ENCODE data around the gene LHX8. TPM values are rescaled to one million over a fixed set of nuclear protein-coding genes. Genes with fewer than 3 reads are reported as not detected.
A peak's percentile ranks its signal among the peaks of the same experiment; 100 is the strongest.

LHX8 gene
- total RNA-seq, 1 donor from 2014 or later, result 1.2 TPM

DNA sequence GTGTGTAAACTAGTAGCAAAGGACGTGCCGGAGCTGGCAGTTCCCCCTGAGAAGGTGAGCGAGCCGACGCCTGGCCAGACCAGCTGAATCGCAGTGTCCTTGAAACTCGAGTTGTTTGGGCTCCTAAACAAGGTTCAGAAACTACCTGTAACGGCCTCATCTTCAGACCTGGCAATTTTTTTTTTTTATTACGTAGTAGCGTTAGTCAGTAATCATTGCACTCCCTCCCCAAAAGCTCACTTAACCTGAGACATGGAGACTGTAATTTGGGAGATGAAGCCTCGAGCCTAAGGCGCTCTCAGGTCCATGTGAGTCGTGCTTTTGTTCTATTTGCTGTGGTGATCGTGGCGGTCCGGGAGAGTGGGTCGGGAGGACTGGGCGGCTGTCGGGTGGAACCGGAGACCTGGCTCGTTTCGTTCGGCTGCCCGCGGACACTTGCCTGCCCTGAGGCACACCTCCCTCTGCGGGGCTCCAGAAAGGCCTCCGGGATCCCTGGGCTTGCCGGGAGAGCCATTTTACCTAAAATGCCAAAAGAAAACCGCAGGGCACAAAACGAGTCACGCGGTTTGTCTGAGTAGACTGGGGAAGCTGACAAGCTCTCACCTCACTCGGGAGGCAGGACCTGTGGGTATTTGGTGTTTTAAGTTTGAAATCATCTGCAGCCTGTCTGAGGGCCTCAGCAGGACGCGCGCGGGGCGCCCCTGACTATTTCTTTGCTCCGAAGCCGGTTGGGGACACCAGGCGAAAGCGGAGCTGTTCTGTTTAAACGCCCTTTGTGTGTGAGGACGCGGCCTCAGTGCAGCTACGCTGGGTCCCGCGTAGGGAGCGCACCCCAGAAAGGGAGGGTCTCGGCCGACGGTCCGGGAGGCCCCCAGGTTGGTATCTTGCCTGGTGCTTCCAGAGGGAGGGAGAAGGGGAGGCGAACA, 722 bp downstream of the LHX8 start:
- peak overlapping the region; percentile 81 for H3K27ac Mint-ChIP-seq
- H3K36me3 Mint-ChIP-seq, result no peaks in the 10 kb centered on the region
- TF ChIP-seq, protein P1, sequence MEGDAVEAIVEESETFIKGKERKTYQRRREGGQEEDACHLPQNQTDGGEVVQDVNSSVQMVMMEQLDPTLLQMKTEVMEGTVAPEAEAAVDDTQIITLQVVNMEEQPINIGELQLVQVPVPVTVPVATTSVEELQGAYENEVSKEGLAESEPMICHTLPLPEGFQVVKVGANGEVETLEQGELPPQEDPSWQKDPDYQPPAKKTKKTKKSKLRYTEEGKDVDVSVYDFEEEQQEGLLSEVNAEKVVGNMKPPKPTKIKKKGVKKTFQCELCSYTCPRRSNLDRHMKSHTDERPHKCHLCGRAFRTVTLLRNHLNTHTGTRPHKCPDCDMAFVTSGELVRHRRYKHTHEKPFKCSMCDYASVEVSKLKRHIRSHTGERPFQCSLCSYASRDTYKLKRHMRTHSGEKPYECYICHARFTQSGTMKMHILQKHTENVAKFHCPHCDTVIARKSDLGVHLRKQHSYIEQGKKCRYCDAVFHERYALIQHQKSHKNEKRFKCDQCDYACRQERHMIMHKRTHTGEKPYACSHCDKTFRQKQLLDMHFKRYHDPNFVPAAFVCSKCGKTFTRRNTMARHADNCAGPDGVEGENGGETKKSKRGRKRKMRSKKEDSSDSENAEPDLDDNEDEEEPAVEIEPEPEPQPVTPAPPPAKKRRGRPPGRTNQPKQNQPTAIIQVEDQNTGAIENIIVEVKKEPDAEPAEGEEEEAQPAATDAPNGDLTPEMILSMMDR (conservative IDR thresholded peaks at IDR 0.05), result no peak
- peaks cover 34% of the 10 kb centered on the region for H3K4me1 Mint-ChIP-seq (ENCODE audit: unreplicated experiment)
- H3K9me3 Mint-ChIP-seq, result no peaks in the 10 kb centered on the region
- no peak for DNase-seq (ENCODE audit: extremely low spot score, unreplicated experiment)
- H3K4me3 Mint-ChIP-seq, result peak overlapping the region; percentile 85
- H3K27me3 Mint-ChIP-seq, result peaks cover 97% of the 10 kb centered on the region

DNA sequence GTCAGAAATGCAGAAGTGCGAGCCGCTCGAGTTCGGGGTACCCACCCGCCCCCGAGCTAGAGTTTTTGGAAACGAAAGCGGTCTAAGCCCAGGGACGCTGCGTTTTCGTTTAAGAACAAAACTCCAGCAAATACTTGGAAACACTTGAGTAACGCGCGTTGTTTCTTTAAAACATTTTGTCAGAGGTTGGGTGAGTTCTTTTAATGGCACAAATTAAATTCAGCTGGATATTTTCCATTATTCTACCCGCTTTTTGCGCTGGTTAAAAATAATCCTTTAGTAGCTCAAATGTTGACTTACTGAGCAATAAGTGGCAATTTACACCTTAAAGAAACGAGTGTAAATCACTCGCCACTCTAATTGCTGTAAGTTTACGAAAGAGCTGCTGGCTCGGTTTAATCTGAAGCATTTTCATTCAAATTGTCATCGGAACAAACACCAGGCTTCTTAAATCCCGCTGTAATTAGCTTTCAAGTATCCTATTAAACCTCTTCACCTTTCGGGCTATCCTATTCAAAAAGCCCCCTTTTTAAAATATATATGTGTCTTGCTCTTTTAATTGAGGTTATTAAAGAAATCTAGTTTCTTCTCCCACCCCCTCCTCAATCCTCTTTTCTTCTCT, 1.5 kb downstream of the LHX8 start:
- H3K27me3 Mint-ChIP-seq, result peaks cover 96% of the 10 kb centered on the region
- no peaks in the 10 kb centered on the region for H3K9me3 Mint-ChIP-seq
- H3K36me3 Mint-ChIP-seq, result no peaks in the 10 kb centered on the region
- H3K4me3 Mint-ChIP-seq, result peak overlapping the region; percentile 85
- TF ChIP-seq, protein P1 (conservative IDR thresholded peaks at IDR 0.05), result no peak
- peak overlapping the region; percentile 24 for H3K27ac Mint-ChIP-seq
- DNase-seq (ENCODE audit: extremely low spot score, unreplicated experiment), result no peak
- H3K4me1 Mint-ChIP-seq (ENCODE audit: unreplicated experiment), result peaks cover 34% of the 10 kb centered on the region

- DNase-seq (ENCODE audit: extremely low spot score, unreplicated experiment), result no peak
- H3K4me1 Mint-ChIP-seq (ENCODE audit: unreplicated experiment), result peaks cover 31% of the 10 kb centered on the region
- TF ChIP-seq, protein P1 (conservative IDR thresholded peaks at IDR 0.05), result peak; percentile 46
- peak overlapping the region; percentile 85 for H3K4me3 Mint-ChIP-seq
- H3K36me3 Mint-ChIP-seq, result no peaks in the 10 kb centered on the region
- H3K27ac Mint-ChIP-seq, result no peak overlapping the region
- H3K9me3 Mint-ChIP-seq, result no peaks in the 10 kb centered on the region
- peaks cover 96% of the 10 kb centered on the region for H3K27me3 Mint-ChIP-seq
Observed at GRCh38 chr1:75136195-75136815, 2.1 kb downstream of the LHX8 start.

GRCh38 chr1:75136921-75137641, 2.9 kb downstream of the LHX8 start:
- Mint-ChIP-seq H3K9me3 (no peaks in the 10 kb centered on the region), H3K4me3 (peak overlapping the region; percentile 67), H3K27ac (peak overlapping the region; percentile 16), H3K4me1 (ENCODE audit: unreplicated experiment) (peaks cover 27% of the 10 kb centered on the region), H3K27me3 (peaks cover 93% of the 10 kb centered on the region), H3K36me3 (no peaks in the 10 kb centered on the region)
- TF ChIP-seq, protein P1 (conservative IDR thresholded peaks at IDR 0.05), result no peak
- no peak for DNase-seq (ENCODE audit: extremely low spot score, unreplicated experiment)

GRCh38 chr1:75152092-75152491, 17.9 kb downstream of the LHX8 start:
- no peak for DNase-seq (ENCODE audit: extremely low spot score, unreplicated experiment)
- TF ChIP-seq, protein P1 (conservative IDR thresholded peaks at IDR 0.05), result no peak
- Mint-ChIP-seq H3K4me3 (no peak overlapping the region), H3K4me1 (ENCODE audit: unreplicated experiment) (no peaks in the 10 kb centered on the region), H3K9me3 (no peaks in the 10 kb centered on the region), H3K36me3 (no peaks in the 10 kb centered on the region), H3K27ac (no peak overlapping the region), H3K27me3 (peaks cover 41% of the 10 kb centered on the region)

Measured in type B pancreatic cell (in vitro differentiated cells).